NCI-H345 (cell line): ENCODE results near the gene VSIG10L.

Experiments used
- DNase-seq: peaks from one replicate; lab custom pipeline; 2025; lab: John Stamatoyannopoulos, UW

Gene VSIG10L

DNA sequence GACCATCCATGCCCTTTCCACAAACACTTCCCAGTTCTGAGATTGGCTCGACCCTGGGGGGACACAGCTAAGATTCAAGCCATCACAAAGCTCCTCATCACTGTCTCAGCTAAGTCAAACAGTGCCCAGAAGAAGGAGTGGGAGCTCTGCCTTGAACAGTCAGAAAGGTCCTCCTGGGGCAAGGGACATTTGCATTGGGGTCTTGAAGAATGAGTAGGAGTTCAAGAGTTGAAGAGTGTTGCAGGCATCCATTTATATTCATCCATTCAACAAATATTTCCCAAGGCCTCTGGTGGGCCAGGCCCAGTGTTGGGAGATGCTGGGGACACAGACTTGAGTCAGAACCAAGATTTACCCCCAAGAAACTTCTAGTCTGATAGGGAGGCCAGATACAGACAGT lies 24.0 kb downstream of the VSIG10L start:
- no peak for DNase-seq

DNA sequence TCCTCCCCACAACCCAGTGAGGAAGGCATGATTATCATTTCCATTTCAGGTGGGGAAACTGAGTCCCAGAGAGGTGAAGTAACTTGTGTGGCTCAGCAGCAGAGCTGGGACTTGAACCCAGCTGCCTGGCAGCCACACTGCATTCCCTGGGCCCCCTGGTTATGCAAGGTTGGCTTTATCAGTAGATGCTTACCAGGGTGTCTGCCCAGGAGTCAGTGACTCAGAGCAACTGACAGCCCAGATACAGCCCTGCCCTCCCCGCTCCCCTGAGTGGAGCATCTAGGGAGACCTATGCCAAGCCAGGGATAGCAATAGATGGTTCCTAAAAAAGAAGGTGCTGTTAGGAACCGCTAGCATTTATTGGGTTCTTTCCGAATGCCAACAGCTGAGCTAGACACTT lies 24.6 kb downstream of the VSIG10L start:
- DNase-seq: no peak

DNA sequence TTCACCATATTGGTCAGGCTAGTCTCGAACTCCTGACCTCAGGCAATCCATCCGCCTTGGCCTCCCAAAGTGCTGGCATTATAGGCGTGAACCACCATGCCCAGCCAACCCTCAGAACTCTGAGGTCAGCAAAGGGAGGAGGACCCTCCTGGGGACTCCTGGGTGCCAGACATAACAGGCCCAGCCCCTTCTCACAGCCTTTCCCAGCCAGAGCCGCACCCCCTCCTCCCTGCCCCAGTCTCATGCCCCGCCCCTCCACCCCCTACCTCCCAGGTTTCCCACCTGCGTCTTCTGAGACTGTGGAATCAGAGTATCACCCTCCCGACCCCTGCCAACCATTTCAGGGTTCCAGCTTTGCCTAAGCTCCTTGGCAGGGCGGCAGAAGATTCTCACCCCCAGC lies 25.3 kb downstream of the VSIG10L start:
- DNase-seq: no peak

GRCh38 chr19:51311351-51312257 lies 30.3 kb downstream of the VSIG10L start, which contains the start of gene IGLON5:
Gene IGLON5 (plus strand): TSS chr19:51311644. CDS start chr19:51311848, 204 bp downstream.
- DNase-seq: no peak

GRCh38 chr19:51305479-51305878 lies 36.5 kb downstream of the VSIG10L start:
- no peak for DNase-seq

DNA sequence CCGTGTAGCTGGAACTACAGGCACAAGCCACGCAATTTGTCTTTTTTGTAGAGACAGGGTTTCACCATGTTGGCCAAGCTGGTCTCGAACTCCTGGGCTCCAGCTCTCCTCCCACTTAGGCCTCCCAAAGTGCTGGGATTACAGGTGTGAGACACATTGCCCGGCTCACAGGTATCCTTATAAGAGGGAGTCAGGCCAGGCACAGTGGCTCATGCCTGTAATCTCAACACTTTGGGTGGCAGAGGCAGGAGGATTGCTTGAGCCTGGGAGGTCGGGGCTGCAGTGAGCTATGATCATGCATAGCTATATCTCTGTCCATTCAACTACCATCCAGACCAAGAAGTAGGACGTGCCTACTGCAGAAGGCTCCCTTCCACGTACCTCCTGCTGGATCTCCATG lies 40.7 kb downstream of the VSIG10L start:
- DNase-seq: no peak

- DNase-seq: no peak
Observed at GRCh38 chr19:51297406-51297805, 44.5 kb downstream of the VSIG10L start.

DNA sequence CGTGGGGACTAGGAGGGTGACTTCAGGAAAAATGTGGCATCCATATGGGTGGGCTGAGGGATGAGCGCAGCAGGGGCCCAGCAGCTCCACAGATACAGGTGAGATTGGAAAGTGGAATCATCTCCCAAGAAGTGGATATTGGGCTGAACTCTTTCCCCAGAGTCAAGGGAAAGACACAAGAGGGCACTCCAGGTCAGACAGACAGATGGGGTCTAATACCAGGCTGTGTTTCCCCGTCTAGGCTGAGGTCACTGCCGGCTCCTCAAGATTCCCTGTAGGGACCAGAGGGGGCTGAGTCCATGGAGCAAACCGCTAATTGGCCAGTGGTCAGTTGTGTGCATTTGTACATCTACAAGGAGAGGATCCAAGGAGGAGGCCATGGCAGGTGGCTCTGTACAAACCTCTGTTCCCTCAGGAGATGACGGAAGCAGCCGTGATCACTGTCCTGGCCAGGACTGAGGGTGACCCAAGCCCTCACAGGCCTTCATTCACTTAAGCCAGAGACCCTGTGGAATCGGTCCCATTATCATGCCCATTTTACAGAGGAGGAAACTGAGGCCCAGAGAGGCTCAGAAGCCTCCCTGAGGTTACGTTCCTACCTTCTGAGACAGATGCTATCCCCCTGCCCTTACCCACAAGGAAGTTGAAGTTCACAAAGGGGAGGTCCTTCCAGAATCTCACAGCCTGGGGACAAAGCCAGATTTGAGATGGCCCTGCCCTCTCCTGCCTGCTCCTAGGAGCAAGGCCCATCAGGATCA lies 45.4 kb downstream of the VSIG10L start:
- DNase-seq: no peak

DNA sequence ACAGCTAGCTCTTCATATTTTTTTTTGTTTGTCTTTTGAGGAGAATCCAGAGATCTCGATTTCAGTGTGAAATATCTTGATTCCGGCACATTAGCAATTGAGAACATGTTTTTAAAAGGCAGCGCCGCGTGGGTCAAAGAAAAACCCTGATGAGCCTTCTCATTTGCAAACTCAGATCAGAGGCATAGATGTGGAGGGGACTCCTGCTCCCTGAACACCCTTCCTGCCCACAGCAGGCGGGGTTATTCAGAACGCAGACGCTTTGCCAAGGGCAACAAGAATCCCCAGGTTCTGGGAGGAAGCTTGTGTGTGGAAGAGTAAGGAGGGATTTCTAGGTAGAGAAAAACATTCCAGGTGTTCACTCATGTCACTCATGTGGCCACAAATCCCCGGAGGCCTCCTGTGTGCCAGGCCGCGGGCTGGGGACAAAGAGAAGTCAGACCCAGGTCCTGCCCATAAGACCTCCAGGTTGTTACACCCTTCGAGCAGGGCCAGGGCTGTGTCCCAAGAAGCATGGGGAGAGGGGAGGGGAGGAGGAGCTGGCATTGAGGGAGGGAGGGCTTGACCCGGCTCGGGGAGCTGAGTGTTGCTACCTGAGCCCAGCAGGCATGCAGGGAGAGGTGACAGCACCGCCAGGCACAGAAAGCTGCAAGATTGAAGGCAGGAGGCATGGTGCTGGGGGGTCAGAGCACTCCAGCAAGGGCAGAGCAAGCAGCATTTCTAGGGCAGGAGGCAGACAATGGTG lies 46.4 kb downstream of the VSIG10L start:
- no peak for DNase-seq

DNA sequence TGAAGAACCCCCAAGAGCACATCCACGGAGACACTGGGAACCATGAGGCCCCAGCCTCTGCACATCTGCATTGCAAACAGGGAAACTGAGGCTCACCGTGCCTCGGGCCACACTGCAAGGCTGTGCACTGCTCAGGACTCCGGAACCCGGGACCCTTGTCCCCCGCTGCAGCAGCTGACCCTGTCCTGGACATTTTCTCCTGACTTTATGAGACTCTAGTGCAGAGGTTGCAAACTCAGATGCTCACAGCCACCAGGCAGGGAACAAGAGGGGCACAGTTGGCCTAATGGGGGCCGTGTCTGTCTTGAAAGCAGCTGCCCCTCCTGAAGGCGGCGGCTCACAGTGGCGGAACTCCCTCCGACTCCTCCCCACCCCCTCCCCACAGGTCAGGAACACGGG lies 47.0 kb downstream of the VSIG10L start:
- no peak for DNase-seq

DNA sequence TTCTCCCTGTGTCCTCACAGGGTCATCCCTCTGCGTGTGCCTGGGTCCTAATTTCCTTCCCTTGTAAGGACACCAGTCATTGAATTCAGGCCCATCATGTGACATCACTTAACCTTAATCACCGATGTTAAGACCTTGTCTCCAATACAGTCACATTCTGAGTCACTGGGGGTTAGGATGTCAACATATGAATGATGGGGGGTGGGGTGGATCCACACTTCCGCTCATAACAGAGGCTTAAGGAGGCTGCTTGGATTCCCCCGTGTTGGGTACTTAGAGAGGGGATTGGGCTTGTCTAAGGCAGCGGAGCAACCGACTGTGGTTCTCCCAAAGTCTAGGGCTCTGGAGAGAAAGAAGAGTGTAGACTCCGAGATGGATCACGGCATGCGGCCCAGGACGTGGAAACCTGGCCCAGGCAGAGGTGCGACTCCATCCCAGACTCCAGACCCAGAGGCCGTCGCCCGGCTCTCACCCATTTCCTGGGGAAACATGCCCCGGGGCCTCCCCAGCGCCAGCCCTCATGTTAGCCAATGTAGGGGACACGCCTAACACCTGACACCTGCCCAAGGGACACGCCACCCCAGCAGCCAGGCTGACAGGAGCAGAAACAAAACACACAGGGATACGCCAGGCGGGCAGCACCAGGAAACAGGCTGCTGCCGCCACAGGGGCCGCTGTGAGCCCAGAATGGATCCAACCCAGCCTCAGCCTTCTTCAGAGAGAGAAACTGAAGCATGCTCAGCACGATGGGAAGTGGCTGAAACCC lies 47.5 kb downstream of the VSIG10L start:
- DNase-seq: no peak

DNA sequence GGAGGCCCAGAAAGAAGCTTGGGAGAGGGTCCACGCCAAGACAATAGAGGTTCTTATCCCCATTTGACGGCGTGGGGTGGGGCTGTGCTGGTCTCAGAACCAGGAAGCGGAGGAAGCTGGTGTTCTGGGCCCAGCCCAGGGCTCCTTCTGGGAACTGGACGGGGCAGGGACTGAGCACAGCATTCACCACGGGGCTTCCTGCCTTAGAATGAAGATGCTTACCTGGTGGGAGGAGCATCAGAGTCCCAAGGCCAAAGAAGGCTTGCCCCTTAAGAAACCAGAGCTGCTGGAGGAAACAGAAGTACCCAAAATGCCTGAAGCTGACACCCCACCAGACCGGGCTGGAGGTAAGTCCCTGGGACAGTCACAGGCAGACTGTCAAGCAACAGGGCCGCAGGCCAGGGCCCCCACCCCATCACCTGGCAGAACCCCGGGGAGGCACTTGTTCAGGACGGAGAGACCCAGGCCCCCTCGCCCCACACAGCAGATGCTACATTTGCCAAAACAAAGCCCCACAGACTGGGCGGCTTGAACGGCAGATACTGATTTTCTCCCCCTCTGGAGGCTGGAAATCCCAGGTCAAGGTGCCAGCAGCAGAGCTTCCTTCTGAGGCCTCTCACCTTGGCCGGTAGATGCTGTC lies 48.2 kb downstream of the VSIG10L start:
- no peak for DNase-seq

GRCh38 chr19:51292971-51293370 lies 49.0 kb downstream of the VSIG10L start:
- no peak for DNase-seq

- no peak for DNase-seq
Observed at GRCh38 chr19:51289635-51290034, 52.3 kb downstream of the VSIG10L start.

DNA sequence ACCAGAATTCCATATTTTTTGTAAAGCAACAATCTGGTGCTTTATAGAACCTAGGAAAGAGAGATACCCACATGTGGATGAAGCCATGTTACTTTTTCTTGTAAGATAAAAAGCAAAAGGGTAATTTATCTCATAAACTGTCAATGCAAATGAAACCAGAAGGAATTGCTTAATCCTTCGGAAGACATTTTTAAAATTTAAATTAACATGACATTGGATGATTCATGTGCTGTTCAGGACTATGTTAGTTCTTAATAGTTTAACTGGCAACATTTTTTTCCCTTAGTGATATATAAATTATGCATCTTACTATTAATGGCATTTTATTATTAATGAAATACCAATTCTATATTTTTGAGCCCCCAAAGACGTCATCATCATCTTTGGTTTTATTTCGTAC lies 56.3 kb downstream of the VSIG10L start:
- no peak for DNase-seq

- DNase-seq: no peak
Observed at GRCh38 chr19:51282335-51282734, 59.6 kb downstream of the VSIG10L start.
